Dermis microvascular lymphatic vessel endothelial cell (primary cell): ENCODE results near the gene WDR27. TPM values are rescaled to one million over a fixed set of nuclear protein-coding genes. Genes with fewer than 3 reads are reported as not detected.
"Not testable (repeated sequence)": the region's sequence is repeated elsewhere in the genome, so short reads cannot be mapped to it uniquely, and the experiment has no call there.

Experiments used
- DNase-seq, 2 donors: peaks; one replicate each; pipeline versions ENCODE4 v3.0.0 to v3.0.0-alpha.2; 2010; ENCODE audit warnings: low read depth in 2 of 2
- total RNA-seq: library from RNA; depleted of rRNA; stranded (reverse); fragments of >200 nt; gene quantifications from 2 replicates; pipeline ENCODE4 v1.2.1, GENCODE V29; 2014

The WDR27 gene
- total RNA-seq, 1 donor from 2014 or later: 12.5 TPM

DNA sequence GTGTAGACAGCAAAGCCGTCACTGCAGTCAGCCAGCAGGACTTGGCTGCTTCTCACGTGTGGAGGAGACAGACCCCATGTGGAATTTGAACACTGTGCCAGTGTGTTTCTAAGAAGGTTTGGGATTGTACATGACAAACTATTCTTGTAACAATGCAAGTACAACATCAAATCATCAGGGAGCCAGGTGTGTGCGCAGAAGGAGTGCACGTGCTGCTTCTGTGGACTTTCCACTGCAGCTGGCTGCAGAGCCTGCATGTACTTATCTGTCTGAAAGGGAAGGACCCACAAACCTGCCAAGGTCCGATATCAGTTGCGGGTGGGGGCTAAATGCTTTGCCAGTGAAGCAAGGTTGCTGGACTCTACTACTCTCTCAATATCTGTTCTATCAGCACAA lies 211.6 kb downstream of the WDR27 start:
- DNase-seq: no peak

DNA sequence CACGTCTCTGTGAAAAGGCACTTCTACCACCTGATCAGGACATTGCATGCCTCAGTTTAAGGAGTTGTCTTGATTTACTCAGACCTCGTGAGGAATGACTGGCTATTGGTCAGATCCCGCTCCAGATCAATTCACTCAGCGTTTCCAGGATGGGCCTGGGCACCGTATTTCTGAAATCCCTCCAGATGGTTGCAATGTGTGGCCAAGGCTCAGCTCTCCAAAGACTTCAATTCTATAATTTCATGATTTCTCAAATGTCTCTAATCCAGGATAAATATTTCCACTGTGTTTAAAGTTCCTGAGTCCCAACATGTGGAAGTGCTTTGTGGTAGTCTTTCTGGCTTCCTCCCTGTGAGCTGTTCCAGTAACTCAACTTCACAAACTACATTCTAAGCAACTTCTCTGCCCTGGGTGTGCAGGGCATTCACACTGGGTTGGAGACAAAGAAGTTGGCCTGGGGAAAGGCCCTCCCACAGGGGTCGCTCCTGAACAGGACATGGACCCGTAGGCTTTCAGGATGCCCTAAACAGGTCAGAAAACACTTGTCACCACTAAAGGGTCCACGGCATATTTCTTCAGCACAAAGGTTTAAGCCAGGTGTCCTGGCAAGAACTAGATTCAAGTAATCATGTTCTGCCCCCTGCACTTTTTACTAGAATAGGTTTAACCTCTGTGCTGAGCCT lies 212.1 kb downstream of the WDR27 start:
- no peak for DNase-seq

DNA sequence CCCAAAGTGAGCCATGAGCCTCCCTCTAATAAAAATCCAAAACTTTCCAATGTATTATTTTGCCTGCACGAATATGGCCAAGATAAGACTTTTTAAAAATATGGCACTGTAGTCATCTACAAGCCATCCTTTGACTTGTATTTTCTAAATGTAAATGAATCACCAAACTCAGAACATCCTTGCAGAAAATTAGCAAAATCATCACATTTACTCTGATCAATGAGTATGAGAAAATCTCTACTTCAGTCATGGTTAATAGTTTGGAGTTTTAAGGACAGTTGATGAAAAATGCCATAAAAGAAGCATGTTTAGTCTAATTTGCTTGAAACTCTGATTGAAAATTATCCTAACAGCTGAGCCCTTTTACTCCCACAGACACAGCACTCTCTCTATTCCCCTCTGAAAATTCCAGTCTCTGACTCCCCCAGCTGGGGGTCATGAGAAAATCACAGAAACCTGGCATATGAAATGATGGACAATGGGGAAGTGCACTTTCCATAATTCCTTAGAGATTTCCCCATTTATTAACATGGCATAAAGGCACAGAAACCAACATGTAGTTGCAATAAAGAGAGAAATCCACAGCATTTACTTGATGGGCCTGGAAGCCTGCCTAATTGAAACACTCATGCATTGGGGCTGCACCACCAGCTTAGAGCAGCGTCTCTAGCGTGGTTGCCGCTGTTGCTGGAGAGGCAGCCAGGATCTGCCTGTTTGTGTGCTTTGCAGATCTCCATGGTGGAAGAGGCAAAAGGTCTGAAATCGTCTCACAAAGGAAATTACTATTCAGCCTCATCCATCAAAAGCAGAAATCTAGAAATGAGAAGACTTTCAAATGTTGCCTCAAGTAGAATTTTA lies 214.0 kb downstream of the WDR27 start:
- no peak for DNase-seq

DNA sequence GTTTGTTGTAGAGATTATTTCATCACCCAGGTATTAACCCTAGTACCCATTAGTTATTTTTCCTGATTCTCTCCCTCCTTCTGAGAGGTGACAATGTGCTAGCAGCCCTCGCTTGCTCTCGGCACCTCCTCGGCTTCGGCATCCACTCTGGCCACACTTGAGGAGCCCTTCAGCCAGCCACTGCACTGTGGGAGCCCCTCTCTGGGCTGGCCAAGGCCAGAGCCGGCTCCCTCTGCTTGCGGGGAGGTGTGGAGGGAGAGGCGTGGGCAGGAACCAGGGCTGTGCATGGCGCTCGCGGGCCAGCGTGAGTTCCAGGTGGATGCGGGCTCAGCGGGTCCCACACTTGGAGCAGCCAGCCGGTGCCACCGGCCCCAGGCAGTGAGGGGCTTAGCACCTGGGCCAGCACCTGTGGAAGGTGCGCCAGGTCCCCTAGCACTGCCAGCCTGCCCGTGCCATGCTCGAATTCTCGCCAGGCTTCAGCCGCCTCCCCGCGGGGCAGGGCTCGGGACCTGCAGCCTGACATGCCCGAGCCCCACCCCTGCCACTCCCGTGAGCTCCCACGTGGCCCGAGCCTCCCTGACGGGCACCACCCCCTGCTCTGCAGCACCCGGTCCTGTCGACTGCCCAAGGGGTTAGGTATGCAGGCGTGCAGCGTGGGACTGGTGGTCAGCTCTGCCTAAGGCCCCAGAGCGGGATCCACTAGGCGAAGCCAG lies 221.9 kb downstream of the WDR27 start:
- no peak for DNase-seq

DNA sequence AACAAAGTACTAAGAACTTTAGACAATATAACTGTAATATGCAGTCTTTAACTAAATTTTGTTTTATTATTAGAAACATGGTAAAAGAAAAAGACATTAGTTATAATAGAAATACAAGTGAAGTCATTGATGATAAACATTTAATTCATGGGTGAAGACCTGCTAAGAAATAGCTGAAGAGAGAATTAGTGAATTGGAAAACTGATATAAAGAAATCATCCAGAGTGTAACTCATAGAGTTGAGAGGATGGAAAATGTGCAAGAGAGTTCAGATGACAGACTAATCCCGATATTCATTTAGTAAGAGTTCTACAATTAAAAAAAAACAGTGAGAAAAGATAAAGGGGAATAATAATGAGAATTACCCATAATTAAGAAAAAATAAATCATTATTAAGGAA lies 227.5 kb downstream of the WDR27 start:
- no peak for DNase-seq

DNA sequence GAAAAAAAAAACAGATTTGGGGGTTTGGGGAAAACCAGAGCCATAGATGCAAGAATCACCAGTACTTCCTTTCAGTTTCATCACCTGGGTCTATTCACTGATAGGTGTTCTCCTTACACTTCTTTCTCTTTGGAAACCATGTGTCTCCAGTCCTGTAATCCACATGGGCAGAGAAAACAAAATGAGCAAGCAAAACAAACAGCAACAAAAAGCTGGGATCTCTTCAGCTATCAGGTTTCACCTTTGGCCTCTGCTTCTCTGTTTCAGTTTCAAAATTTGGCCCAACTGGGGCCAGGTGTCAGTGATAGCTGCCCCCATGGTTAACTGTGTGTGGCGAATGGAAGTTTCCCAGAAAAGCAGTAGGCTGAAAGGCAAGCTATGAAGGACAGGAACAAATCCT lies 228.2 kb downstream of the WDR27 start:
- DNase-seq: no peak

DNA sequence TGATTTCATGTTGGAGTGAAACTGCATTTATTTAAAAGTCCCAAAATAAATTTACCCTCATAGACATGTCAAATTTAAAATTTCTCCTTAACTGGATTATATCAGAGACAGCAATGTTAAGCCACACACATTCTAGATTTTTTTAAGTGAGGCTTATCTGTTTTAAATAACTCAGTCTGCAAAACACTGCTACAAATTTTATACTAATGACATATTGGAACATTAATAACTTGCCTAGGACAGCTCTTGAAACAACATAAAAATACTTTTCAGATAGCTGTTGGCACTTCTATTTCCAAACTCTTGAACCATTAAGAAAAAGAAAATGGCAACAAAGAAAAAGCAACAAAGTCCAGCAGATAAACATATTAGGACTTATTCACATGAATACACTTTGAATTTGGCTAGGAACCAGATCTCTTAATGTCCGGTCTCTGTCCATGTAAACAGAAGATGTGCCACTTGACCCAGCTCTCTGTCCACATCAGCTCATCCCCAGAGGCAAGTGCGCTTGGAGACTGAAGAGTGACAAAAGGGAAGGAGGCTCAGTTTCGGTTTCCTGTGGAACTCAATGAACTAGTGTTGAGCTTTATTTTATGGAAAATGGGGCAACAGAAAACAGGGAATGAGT lies 228.9 kb downstream of the WDR27 start:
- no peak for DNase-seq

DNA sequence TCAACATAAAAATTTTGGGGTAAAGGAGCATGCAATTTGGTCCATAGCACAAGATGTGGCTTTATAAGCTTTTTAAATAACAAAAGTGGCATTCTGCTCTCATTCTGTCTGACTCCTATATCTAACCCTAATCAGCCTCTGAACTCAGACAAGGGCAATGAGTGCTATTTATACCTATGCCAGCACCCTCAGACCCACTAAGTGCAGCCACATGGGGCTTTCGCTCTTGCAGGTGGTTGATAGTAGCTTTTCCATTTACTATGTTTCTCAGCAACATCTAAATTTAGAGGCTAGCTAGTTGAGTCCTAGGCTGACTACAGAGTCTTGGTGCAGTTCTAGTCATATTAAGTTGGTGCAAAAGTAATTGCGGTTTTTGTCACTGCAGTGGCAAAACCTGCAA lies 231.0 kb downstream of the WDR27 start:
- no peak for DNase-seq

DNA sequence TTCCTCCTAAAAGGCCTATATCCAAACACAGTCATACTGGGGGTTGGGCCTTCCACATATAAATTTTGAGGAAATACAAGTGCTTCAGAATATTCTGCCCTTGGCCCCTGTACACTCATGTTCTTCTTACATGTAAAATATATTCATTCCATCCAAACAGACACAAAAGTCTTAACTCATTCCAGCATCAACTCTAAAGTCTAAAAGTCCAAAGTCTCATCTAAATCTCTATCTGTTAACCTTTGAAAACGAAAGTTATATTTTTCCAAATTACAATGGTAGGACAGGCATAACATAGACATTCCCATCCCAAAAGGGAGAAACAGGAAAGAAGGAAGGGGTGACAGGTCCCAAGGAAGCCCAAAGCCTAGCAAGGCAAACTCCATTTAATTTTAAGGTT lies 232.8 kb downstream of the WDR27 start:
- no peak for DNase-seq

DNA sequence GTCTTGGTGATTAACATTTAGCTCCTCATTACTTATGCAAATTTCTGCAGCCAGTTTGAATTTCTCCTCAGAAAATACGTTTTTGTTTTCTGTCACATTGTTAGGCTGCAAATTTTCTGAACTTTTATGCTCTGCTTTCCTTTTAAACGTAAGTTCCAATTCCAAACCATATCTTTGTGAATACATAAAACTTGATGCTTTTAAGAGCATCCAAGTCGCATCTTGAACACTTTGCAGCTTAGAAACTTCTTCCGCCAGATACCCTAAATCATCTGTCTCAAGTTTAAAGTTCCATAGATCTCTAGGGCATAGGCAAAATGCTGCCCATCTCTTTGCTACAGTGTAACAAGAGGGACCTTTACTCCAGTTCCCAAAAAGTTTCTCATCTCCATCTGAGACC lies 234.1 kb downstream of the WDR27 start:
- not testable (repeated sequence) for DNase-seq

DNA sequence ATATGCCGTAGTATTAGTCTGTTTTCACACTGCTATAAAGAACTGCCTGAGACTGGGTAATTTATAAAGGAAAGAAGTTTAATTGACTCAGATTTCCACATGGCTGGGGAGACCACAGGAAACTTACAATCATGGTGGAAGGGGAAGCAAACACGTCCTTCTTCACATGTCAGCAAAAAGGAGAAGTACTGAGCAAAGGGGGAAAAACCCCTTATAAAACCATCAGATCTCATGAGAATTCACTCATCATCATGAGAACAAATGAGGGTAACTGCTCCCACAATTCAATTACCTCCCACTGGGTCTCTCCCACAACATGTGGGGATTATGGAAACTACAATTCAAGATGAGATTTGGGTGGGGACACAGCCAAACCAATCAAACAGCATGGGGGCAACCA lies 235.6 kb downstream of the WDR27 start:
- DNase-seq: not testable (repeated sequence)

DNA sequence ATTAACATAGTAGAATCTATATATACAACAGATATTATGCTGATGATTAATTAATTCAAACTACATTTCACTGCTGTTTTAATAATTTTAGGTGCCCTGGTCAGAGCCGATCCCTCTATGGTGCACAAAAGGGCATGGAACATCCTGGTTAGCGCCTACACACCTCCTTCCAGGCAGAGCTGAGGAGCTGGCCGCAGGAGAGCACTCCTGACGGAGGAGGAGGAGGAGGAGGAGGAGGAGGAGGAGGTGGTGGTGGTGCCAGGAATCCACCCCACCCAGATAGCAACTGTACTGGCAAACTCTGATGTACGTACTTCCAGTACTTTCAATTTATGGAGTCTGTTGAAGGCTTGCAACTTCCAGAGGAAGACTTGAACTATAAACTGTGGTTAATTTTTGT lies 244.1 kb downstream of the WDR27 start:
- no peak for DNase-seq

DNA sequence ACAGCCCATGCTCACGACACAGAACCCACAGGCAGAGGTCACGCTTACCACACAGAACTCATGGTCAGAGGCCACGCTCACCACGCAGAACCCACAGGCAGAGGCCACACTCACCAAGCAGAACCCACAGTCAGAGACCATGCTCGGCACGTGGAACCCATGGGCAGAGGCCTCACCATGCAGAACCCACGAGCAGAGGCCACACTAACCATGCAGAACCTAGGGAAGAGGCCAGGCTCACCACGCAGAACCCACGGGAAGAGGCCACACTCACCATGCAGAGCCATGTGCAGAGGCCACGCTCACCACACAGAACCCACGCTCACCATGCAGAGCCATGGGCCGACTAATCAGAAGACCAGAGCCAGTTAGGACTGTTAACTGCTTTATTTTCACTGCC lies 245.0 kb downstream of the WDR27 start:
- no peak for DNase-seq

DNA sequence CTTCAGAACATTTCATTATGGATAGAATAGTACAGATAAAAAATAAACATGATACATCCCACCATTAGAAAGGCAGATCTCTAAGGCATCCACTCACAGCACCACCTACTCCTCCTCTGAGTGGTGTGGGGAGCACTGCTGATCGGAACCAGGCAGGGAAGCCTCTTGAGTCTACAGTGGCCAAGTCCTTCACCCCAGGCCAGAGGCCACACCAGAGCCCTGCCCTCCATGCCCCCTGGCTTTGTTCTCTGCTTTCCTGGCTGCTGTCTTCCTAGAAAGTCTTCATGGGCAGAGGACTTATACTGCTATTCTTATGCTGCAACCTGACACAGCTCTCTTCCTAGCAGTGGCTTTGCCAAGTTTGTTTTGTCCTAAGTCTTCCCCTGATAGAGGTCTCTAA lies 246.4 kb downstream of the WDR27 start:
- no peak for DNase-seq

DNA sequence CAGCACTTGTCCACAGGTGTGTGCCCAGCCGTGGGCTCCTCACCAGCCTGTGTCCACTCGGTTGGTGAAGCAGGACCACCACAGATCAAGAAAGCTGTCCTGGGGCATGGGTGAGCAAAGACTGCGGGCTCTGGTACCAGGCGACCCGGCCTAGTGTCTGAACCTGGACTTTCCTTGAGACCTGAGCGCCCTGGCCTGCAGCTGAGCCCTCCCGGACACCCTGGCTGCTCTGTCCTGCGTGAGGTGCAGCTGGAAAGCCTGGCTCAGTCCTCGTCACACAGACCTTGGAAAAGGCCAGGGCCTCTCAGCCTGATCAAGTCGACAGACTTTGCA lies 247.0 kb downstream of the WDR27 start:
- no peak for DNase-seq

DNA sequence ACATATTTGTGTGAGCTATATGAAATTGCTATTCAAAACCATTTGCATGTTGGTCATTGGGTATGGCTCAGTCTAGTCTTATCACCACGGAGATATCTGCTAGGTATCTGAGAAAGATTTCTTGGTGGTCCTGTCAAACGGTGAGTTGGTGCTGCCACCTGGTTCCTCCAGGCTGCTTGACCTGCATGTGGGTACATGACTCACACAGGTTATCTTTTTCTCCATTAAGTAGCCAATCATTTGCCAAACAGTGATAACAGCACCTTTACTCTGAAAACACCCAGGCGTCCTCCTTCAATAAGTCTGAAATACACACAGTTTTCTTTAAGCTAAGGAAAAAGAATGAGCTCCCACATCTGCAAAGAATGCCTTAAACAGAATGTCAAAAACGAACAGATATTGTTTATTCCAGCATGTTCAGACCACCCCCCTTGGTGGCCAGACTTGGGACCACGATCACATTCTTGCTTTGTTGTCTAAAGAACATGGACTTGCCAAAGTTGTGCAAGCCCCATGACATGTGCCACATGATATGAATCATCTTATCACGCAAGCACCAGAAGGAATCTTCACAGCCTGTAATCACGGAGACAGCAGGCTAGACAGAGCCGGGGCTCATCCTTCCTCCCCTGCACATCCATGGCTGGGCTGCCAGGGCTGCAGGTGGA lies 247.5 kb downstream of the WDR27 start:
- no peak for DNase-seq

DNA sequence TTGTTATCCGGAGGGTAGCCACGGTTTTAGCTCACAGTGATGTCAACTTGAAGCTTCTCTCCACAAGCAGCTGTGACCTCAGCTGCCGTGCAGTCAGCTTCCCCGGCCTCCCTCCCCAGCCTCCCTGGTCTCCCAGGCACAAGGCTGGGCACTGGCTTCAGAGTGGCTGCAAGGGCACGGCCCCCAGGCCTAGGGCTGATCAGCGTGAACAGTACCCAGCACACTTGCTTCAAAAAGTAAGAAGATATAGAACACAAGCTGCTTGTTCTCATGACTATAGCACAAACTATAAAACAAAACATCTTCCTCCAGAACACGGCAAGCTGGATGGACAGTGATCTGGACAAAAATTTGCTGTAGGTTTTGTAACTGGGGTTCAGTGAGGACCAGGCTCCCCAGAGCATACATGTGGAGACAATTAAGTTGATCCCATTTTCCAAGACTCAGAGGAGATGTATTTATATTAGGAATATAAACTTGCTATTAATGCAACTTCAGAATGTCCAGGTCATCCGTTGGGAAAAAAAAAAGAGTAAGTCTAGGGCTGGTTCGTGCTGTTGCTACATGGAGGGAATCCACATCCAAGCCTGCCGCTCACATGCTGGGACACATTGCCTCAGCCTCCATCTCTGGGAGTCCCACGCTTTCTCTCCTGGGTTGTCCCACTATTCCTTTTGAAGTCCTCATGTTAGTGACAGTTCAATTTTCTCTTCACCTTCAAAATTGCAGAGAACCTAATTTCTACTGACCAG lies 248.8 kb downstream of the WDR27 start:
- DNase-seq: no peak

DNA sequence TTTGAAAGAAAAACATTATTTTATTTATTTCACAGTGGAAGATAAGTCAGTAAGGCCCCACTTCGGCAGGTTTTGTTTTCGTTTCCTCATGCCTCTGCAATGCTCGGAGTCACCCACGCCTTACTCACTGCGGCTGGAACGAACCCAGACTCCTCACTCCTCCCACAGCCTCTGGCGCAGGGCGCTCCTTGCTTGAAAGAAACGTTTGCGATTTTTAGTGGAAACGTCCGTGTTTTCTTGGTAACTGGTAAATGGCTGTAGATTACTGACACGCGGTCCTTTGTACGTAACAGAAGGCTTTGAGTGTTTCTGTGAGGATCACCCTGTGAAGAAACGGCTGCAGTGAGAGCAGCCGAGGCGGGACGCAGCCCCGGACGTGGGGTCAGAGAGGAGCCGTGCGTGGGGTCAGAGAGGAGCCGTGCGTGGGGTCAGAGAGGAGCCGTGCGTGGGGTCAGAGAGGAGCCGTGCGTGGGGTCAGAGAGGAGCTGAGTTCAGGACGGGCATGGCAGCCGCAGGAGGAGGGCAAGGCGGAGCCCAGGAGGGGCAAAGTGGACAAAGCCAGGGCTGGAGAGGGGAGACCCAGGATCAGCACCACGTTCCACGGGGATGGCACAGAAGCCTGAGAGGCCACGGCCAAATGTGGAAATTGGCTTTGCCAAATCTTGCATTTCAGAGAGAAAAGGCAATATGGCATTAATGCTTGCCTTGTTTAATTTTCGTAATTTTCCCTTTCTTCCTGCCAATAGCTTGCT lies 249.5 kb downstream of the WDR27 start:
- no peak for DNase-seq

DNA sequence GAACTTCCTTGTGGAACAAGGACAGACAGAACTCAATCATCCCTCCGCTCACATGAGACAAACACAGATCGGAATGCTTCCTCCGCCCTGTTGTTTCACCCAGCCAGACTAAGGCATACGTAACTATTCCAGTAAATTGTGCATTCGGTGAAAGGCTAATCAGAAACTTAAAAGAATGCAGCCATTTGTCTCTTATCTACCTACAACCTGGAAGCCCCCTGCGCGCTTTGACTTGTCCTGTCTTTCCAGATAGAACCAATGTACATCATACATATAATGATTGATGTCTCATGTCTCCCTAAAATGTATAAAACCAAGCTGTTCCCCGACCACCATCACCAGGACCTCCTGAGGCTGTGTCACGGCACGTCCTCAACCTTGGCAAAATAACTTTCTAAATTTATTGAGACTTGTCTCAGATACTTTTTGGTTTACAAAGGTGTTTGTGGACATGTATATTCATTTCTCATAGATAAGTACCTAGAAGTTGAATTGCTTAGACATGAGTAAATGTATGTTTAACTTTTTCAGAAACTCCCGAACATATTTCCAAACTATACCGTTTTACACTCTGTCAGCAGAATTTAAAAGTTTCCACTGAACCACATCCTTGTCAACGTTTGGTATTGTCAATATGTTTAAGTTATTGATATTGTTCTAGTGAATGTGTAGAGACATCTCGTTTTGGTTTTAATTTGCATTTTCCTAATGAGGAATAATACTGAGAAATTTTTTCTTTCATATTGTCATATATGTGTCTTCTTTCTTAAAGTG lies 250.6 kb downstream of the WDR27 start:
- no peak for DNase-seq
